Epithelial cell of prostate (primary cell): ENCODE data around the gene CYREN.
"Not testable (repeated sequence)": the region's sequence is repeated elsewhere in the genome, so short reads cannot be mapped to it uniquely, and the experiment has no call there.

ENCODE experiments used
- DNase-seq: peaks from one replicate; pipeline ENCODE4 v3.0.0-alpha.2; 2011; ENCODE audit warnings: low read depth, low spot score
- H3K27ac ChIP-seq: fragments of 450-650 bp; 2 replicates; pipeline ENCODE4 v1.5.1; 2017; ENCODE audit warnings: mild to moderate bottlenecking

CYREN gene

GRCh38 chr7:135180122-135180521 is 9.6 kb upstream of the CYREN start:
- DNase-seq = no peak
- H3K27ac ChIP-seq = no peak overlapping the region

GRCh38 chr7:135179321-135179925 is 8.9 kb upstream of the CYREN start:
- no peak overlapping the region for H3K27ac ChIP-seq
- DNase-seq = no peak

- no peak for DNase-seq
- peak overlapping the region; percentile 94 for H3K27ac ChIP-seq
Measured at GRCh38 chr7:135178364-135178763, 7.9 kb upstream of the CYREN start.

- H3K27ac ChIP-seq = peak overlapping the region; percentile 94
- DNase-seq = peak; percentile 89
Measured at GRCh38 chr7:135177028-135177696, 6.7 kb upstream of the CYREN start.

GRCh38 chr7:135175931-135176330 is 5.4 kb upstream of the CYREN start:
- DNase-seq = peak; percentile 49
- H3K27ac ChIP-seq = peak overlapping the region; percentile 94

- no peak for DNase-seq
Measured at GRCh38 chr7:135174941-135175340, 4.4 kb upstream of the CYREN start.

GRCh38 chr7:135173916-135174315 is 3.4 kb upstream of the CYREN start:
- not testable (repeated sequence) for DNase-seq

More at GRCh38 chr7:135174941-135175340, 4.4 kb upstream of the CYREN start:
- H3K27ac ChIP-seq = peak overlapping the region; percentile 94

GRCh38 chr7:135171581-135172291 is 1.2 kb upstream of the CYREN start:
- H3K27ac ChIP-seq = peak overlapping the region; percentile 98
- peak; percentile 33 for DNase-seq

More at GRCh38 chr7:135173916-135174315, 3.4 kb upstream of the CYREN start:
- not testable (repeated sequence) for H3K27ac ChIP-seq

GRCh38 chr7:135170998-135171481 is 533 bp upstream of the CYREN start:
- not testable (repeated sequence) for DNase-seq
- H3K27ac ChIP-seq = peak overlapping the region; percentile 98

GRCh38 chr7:135169964-135170273 is 588 bp downstream of the CYREN start:
- no peak for DNase-seq
- peak overlapping the region; percentile 98 for H3K27ac ChIP-seq

GRCh38 chr7:135169141-135169963 is 1.2 kb downstream of the CYREN start:
- DNase-seq = peak; percentile 73
- H3K27ac ChIP-seq = peak overlapping the region; percentile 98

- no peak for DNase-seq
- H3K27ac ChIP-seq = peak overlapping the region; percentile 98
Measured at GRCh38 chr7:135168489-135169140, 1.9 kb downstream of the CYREN start.

- H3K27ac ChIP-seq = no peak overlapping the region
- DNase-seq = no peak
Measured at GRCh38 chr7:135168001-135168400, 2.5 kb downstream of the CYREN start.

GRCh38 chr7:135167365-135167917 is 3.1 kb downstream of the CYREN start:
- no peak for DNase-seq
- H3K27ac ChIP-seq = no peak overlapping the region

GRCh38 chr7:135166338-135166990 is 4.0 kb downstream of the CYREN start:
- no peak overlapping the region for H3K27ac ChIP-seq
- no peak for DNase-seq

GRCh38 chr7:135165862-135166261 is 4.6 kb downstream of the CYREN start:
- no peak for DNase-seq
- H3K27ac ChIP-seq = no peak overlapping the region

GRCh38 chr7:135164357-135165061 is 6.0 kb downstream of the CYREN start:
- no peak for DNase-seq
- no peak overlapping the region for H3K27ac ChIP-seq

GRCh38 chr7:135162382-135163001 is 8.0 kb downstream of the CYREN start:
- DNase-seq = no peak
- no peak overlapping the region for H3K27ac ChIP-seq
